ENCODE results near the gene FLNB. TPM values are rescaled to one million over a fixed set of nuclear protein-coding genes. Genes with fewer than 3 reads are reported as not detected.

The FLNB gene
- total and polyA plus RNA-seq, 9 of the 15 experiments (the other 6 are each of a cell fraction or from before 2014, with no cell fraction given), result 9.4 to 48.1 (median 25.6) TPM

DNA sequence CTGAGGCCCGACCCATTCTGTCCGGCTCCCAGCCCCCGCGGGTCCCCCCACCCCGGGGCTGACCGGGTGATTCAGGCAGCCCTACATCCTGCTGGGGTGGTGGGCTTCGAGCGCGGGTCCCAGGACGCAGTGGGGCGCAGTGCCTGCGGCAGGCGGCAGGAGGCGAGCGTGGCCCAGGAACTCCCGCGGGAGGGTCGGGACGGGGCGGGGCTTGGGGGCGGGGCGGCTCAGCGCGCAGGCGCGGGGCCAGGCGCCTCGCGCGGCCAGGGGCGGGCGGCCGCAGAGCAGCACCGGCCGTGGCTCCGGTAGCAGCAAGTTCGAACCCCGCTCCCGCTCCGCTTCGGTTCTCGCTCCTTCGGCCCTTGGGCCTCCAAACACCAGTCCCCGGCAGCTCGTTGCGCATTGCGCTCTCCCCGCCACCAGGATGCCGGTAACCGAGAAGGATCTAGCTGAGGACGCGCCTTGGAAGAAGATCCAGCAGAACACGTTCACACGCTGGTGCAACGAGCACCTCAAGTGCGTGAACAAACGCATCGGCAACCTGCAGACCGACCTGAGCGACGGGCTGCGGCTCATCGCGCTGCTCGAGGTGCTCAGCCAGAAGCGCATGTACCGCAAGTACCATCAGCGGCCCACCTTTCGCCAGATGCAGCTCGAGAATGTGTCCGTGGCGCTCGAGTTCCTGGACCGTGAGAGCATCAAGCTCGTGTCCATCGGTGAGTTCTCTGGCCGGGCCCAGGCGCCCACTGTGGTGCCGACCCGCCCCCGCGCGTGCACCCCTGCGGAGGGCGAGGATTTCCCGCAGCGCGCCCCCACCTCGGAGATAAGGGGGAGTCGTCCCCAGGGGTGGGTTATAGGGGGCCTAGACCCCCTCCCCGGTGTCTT lies at the start of gene FLNB (continued):
- TF ChIP-seq VEZF1 (CRISPR knock-in tag; IDR thresholded peaks at IDR 0.05), result peak; percentile 62
- no peak for TF ChIP-seq MEF2A (IDR thresholded peaks at IDR 0.05; ENCODE audit: control insufficient read depth, low read depth, low read length)
- TF ChIP-seq, protein P1, sequence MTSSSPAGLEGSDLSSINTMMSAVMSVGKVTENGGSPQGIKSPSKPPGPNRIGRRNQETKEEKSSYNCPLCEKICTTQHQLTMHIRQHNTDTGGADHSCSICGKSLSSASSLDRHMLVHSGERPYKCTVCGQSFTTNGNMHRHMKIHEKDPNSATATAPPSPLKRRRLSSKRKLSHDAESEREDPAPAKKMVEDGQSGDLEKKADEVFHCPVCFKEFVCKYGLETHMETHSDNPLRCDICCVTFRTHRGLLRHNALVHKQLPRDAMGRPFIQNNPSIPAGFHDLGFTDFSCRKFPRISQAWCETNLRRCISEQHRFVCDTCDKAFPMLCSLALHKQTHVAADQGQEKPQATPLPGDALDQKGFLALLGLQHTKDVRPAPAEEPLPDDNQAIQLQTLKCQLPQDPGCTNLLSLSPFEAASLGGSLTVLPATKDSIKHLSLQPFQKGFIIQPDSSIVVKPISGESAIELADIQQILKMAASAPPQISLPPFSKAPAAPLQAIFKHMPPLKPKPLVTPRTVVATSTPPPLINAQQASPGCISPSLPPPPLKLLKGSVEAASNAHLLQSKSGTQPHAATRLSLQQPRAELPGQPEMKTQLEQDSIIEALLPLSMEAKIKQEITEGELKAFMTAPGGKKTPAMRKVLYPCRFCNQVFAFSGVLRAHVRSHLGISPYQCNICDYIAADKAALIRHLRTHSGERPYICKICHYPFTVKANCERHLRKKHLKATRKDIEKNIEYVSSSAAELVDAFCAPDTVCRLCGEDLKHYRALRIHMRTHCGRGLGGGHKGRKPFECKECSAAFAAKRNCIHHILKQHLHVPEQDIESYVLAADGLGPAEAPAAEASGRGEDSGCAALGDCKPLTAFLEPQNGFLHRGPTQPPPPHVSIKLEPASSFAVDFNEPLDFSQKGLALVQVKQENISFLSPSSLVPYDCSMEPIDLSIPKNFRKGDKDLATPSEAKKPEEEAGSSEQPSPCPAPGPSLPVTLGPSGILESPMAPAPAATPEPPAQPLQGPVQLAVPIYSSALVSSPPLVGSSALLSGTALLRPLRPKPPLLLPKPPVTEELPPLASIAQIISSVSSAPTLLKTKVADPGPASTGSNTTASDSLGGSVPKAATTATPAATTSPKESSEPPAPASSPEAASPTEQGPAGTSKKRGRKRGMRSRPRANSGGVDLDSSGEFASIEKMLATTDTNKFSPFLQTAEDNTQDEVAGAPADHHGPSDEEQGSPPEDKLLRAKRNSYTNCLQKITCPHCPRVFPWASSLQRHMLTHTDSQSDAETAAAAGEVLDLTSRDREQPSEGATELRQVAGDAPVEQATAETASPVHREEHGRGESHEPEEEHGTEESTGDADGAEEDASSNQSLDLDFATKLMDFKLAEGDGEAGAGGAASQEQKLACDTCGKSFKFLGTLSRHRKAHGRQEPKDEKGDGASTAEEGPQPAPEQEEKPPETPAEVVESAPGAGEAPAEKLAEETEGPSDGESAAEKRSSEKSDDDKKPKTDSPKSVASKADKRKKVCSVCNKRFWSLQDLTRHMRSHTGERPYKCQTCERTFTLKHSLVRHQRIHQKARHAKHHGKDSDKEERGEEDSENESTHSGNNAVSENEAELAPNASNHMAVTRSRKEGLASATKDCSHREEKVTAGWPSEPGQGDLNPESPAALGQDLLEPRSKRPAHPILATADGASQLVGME (CRISPR knock-in tag; IDR thresholded peaks at IDR 0.05), result no peak
- TF ChIP-seq, protein P2, sequence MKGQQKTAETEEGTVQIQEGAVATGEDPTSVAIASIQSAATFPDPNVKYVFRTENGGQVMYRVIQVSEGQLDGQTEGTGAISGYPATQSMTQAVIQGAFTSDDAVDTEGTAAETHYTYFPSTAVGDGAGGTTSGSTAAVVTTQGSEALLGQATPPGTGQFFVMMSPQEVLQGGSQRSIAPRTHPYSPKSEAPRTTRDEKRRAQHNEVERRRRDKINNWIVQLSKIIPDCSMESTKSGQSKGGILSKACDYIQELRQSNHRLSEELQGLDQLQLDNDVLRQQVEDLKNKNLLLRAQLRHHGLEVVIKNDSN (CRISPR knock-in tag; IDR thresholded peaks at IDR 0.05), result peak; percentile 24; the same call in 1 of the 2 replicates
- no peak for TF ChIP-seq RNF2 (IDR thresholded peaks at IDR 0.05)
- 0 out of 2 replicates have a peak, but pooled peaks have one; percentile 35 for TF ChIP-seq SAFB (IDR thresholded peaks at IDR 0.05; ENCODE audit: borderline replicate concordance, low read depth, low read length)
- TF ChIP-seq CXXC5 (CRISPR knock-in tag; IDR thresholded peaks at IDR 0.05), result peak; percentile 54; the same call in 1 of the 2 replicates
- TF ChIP-seq FOXA3 (CRISPR knock-in tag; conservative IDR thresholded peaks at IDR 0.05 in 1 of 2, IDR thresholded peaks at IDR 0.05 in 1 of 2), result 0 out of 4 replicates have a peak, but pooled peaks of 1 of the 2 experiments have one; percentile 19
- no peak for TF ChIP-seq ILF3 (IDR thresholded peaks at IDR 0.05; ENCODE audit: borderline replicate concordance)
- TF ChIP-seq CHD4 (IDR thresholded peaks at IDR 0.05; ENCODE audit: insufficient read depth, insufficient replicate concordance, low read depth, low read length, poor library complexity, severe bottlenecking), result no peak
- no peak for TF ChIP-seq HOXB6 (CRISPR knock-in tag; IDR thresholded peaks at IDR 0.05; ENCODE audit: borderline replicate concordance)
- TF ChIP-seq XRCC4 (IDR thresholded peaks at IDR 0.05; ENCODE audit: extremely low read depth, insufficient read depth, insufficient read length), result no peak
- peak in 1 of 2 experiments; percentile 61; a peak in 1 of 4 replicates for TF ChIP-seq TEAD1 (CRISPR knock-in tag; IDR thresholded peaks at IDR 0.05)

Measured in K562 (cell line).